NCI-H2227 treated with DMSO at 0.1 percent for 48 hours (cell line): ENCODE results near the gene SPIRE2.
"Not testable (repeated sequence)": the region's sequence is repeated elsewhere in the genome, so short reads cannot be mapped to it uniquely, and the experiment has no call there.

ENCODE experiments used
- DNase-seq: peaks from one replicate; lab custom pipeline; 2025; lab: John Stamatoyannopoulos, UW

SPIRE2 gene

DNA sequence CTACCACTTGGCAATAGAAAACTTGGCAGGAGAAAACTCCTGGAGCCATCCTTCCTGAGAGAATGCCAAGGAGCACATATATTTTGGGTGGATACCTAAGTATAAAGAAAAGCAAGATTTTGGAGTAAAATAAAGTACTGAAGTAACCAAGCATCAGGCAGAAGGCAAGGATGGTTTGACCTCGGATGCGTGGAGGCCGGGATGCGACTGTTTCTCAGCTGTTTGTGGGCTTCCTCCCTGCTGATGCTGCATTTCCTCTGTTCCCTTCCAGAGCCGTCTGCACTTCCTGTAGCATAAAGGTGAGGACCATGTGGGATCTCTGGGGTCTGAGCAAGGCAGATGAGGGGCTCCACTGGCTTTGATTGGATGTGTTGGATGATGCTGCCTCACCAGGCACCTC is 39.6 kb downstream of the SPIRE2 start:
- DNase-seq, result no peak

DNA sequence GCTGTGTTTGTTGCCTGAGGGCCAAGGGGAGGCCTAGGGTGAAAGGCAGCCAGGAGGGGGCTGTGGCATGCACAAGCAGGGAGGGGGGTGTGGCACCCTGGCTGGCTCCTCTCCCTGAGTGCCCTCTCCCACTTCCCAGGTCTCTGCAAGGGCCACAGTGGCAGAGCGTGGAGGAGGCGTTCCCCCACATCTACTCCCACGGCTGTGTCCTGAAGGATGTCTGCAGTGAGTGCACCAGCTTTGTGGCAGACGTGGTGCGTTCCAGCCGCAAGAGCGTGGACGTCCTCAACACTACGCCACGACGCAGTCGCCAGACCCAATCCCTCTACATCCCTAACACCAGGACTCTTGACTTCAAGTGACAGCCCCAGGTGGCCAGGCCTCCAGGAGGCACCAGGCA is 41.6 kb downstream of the SPIRE2 start:
- DNase-seq, result no peak

DNA sequence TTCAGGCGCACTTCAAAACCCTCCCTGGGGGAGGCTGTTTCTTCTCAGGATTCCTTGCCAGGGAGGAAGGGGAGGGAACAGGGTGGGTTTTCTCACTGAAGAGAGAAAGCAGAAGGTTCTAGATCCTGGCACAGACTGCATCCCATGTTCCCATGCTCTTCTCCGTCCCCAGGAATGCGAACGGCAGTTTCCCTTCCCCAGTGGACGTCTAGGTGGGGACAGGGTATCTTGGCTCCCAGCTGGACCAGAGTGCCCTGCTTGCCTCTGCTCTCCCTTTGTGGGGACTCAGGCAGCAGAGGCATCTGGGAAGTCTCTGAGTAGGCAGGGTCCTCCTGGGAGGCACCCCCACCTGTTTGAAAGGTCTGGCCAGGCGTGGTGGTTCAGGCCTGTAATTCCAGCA is 42.2 kb downstream of the SPIRE2 start:
- no peak for DNase-seq

DNA sequence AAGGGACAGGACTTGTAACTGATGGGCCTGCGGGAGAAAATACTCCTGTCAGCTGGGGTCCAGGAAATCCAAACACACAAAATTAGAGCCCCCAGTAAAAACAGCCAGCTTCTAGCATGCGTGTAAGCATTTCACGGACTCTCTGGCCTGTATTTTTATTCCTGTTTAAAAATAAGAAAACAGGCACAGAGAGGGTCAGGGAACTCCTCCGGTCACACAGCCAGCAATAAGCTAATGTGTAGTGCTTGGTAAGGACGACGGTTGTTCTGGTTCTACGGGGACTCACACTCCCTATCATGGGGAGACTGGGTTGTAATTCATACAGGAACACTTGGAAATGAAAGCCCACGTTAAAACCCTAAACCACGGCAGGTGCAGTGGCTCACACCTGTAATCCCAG is 43.6 kb downstream of the SPIRE2 start:
- DNase-seq, result no peak

DNA sequence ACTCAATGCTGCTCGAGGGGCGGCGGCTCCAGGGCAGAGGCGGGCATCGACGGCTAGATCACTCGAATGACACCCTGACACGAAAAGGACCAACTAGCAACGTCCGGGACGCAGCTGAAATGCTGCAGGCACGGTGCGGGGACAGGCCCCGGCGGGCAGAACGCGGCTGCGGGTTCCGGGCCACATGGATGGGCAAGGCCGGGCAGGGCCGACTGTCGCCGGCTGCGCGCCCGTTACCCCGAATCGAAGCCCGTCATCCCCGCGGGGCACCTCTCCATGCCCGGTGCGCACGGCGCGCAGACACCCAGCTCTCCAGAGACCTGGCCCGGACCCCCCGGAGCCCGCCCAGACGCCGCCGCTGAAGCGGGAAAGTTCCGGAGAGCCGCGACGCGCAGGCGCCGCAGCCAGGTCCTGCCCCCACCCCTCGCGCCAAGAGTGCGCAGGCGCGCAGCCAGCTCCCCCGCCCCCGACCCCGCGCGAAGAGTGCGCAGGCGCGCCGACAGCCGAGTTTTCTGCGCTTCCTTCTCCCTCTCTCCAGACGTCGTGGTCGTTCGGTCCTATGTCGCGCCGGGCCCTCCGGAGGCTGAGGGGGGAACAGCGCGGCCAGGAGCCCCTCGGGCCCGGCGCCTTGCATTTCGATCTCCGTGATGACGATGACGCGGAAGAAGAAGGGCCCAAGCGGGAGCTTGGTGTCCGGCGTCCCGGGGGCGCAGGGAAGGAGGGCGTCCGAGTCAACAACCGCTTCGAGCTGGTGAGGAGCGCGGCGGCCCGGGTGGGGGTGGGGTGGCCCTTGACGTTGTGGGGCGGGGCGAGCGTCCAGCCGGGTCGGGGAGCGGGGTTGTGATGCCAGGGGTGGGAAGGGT is 45.1 kb downstream of the SPIRE2 start, which contains the start of gene TCF25:
TCF25 (plus strand) TSS at position 484 of the 863 bp plus-strand sequence; CDS start at position 560, 76 bp downstream.
- DNase-seq, result peak; percentile 80

DNA sequence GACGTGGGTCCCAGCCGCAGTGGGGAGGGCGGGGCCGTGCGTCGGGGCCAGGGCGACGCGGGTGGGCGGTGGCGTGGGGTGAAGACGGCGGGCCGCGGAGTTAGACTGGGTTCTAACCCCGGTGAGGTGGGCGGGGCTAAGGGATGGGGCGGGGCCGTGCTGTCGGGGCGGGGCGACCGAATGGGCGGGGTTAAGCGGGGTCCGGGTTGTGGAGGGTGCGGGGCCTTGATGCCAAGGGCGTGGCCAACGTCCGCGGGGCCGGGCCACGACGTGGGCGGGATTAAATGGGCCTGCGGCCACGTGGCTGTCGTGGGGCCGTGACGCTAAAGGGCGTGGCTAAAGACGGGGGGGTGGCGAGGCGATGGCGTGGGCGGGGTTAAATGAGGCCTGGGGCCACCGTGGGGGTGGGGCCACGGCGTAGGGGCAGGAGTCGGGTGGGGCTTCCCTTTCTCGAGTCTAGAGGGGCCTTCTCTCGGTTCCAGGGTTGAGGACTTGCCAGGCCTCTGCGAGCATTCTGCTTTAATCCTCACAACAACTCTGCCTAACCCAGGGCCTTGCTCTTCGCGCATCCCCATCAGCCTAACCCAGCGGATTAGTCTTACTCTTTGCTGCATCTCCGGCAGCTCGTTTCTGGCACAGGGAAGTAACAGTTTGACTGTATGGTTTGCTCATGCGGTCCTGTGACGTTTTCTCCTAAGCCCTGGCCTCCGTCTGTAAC is 45.9 kb downstream of the SPIRE2 start:
- peak; percentile 82 for DNase-seq

DNA sequence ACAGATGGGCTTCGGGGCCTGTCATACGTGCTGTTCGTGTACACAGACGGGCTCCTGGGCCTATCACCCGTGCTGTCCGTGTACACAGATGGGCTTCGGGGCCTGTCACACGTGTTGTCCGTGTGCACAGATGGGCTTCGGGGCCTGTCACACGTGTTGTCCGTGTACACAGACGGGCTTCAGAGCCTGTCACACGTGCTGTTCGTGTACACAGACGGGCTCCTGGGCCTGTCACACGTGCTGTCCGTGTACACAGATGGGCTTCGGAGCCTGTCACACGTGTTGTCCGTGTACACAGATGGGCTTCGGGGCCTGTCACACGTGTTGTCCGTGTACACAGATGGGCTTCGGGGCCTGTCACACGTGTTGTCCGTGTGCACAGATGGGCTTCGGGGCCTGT is 50.8 kb downstream of the SPIRE2 start:
- DNase-seq, result not testable (repeated sequence)

DNA sequence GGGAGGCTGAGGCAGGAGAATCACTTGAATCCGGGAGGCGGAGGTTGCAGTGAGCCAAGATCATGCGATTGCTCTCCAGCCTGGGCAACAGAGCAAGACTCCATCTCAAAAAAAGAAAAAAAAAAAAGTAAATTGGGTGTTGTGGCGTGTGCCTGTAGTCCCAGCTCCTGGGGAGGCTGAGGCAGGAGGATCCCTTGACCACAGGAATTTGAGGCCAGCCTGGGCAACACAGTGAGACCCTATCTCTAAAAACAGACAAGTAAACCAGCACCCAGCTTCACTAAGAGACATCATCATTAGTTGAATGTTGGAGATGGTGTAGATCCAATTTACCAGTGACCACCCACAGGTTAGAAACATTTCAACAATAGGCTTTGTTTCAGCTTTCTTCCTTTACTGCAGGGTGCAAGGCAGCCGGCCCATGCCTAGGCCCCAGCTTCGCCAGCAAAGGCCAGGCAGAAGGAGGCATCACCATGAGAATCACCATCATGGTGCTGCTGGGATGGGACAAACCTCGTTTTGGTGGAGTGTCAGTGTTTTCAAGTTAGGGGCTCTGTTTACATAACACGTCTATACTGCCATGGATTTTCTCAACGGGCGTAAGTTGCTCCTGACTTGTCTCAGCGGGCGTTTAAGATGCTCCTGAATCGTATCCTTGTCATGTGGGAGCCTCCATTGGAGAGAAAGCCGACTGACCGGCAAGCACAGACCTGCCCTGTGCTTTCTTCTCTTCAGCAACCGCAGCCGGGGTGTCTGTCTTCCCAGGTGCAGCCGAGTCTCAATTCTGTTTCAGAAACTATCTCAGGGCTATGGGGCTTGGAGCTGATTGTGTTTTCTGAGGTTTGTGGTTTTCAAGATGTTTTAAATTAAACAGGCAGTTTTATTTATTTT is 52.4 kb downstream of the SPIRE2 start:
- DNase-seq, result no peak

DNA sequence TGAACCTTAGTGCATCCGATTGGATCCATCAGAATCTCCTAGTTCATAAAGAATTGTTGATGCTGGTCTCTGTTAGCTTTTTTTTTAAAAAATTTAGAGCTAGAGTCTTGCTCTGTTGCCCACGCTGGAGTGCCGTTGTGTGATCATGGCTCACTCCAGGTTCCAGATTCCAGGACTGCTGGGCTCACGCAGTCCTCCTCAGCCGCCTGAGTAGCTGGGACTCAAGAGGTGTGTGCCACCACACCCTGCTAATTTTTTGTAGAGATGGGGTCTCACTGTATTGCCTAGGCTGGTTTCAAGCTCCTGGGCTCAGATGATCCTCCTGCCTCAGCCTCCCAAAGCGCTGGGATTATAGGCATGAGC is 53.1 kb downstream of the SPIRE2 start:
- DNase-seq, result no peak

DNA sequence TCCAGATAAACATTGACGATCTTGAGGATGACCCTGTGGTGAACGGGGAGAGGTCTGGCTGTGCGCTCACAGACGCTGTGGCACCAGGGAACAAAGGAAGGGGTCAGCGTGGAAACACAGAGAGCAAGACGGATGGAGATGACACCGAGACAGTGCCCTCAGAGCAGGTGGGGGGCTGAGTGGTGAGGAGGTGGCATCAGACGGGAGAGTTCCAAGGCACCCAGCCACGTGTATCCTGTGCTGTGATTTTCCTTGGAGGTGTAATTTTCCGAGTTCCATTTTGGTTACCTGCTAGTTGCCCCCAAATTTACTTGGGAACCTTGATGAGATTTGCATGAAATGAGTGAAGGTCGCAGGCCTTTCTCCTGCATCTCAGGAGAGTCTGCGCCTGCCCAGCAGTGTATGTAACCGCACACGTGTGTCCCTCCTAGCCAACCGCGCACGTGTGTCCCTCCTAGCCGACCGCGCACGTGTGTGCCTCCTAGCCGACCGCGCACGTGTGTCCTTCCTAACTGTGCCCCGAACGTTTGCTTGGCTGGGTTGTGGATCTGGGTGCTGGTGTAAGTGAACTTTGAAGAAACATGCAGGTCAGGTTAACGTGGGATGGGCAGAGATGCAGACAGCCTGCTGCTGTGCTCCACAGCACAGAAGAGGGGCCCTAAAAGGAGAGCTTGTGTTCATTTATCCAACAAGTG is 55.2 kb downstream of the SPIRE2 start:
- DNase-seq, result peak; percentile 37

DNA sequence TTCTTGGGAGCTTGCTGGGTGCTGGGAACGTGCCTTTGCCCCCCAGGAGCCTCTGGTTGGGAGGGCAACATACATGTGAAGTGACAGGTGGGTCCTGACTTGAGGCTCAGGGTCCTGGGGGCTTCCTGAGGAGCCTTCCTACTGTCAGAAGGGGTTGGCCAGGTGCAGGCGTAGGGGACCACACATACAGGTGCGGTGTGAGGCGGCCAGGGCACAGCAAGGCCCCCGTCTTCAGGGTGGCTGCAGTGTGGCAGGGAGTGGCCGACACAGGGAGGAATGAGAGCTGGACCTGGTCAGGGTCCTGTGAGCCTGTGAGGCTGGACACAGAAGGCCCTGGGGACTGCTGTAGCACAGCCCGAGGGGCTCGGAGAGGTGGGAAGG is 55.8 kb downstream of the SPIRE2 start:
- no peak for DNase-seq

DNA sequence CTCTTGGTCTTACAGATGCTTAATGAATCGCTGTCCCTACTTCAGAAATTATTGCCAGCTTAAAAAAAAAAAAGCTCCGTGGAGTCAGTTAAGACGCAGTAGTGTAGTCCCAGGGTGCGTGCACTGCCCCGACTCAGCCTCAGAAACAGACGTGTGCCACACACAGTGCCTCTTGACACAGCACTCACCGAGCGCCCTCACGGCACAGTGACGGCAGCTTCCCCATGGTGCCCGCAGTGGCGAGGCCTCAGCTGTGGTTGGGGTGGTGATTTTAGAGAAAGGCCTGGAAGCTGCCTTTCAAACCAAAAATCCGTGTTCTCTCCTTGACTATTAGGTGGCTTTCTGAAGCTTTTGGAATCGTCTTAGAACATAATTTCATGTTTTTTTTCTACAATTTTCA is 59.0 kb downstream of the SPIRE2 start:
- no peak for DNase-seq

DNA sequence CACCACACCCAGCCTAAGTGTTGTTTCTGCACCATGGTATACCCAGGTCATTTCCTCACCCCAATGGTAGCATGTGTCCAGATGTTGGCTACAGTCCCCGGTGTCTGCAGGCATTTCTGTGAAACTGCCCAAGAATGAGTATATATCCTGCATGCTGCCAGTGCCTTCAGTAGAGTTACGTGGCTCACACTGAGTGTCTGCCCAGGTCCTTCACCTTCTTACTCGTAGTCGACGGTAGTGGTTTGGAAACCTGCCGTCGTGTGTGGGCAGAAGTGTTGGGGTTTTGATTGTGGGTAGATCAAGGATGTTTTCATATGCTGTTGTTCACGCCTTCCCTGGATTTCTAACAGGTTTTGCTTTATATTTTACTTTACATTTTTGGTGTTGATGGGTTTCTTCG is 61.9 kb downstream of the SPIRE2 start:
- DNase-seq, result no peak

DNA sequence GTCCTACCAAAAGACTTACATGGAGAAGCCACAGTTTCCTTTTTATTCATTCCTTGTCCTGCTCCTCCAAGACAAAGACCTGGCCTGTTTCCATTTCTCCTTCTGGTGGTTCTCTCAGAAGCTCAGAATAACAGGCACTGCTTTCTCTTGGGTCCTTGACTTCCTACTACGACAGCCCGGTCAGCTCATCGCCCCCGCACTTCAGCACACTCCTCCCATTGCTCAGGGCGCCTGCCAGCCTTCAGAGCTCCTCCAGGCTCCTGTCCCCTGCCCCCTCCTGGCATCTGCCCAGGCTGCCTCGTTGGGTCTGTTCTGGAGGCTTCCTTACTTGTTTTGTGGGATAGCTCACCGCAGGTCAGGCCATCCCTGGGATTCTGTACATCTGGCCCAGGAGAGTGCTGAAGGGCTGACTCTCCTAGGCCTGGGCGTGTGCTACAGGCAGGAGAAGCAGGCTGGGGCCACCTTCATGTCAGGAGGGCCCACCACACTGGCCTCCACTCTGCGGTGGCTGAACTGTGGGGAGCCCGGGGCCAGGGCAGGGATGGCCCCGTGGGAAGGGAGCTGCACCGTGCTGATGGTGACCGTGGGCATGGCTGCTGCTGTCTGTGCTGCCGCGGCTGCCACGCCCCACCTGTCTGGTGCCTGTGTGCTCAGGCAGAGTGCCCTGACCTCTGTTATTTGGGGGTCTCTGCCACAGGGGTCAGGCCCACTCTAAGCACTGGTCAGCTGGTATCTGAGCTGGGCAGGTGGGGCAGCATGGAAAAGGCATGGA is 62.8 kb downstream of the SPIRE2 start:
- DNase-seq, result no peak

DNA sequence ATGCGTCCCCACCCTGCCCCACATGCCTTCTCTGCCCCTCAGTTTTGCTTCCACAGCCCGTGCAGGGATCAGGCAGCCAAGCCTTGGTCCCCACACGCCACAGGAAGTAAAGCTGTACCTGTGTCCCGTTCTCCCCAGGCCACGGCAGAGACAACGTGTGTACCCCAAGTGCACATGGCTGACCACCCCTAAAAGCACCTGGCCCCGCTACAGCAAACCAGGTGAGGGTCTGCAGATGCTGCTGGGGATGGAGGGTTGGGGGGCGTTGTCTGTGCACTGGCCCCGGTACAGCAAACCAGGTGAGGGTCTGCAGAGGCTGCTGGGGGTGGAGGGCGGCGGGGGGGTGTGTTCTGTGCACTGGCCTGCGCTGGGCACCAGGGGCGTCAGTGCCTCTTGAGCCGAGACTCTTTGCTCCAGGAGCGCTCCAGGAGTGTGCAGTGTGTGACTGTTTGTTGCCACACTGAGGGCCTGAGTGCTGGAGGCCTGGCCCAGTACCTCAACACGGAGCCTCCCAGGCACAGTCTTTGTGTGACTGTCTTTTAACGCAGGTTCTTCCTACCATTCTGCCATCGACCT is 63.9 kb downstream of the SPIRE2 start:
- no peak for DNase-seq

DNA sequence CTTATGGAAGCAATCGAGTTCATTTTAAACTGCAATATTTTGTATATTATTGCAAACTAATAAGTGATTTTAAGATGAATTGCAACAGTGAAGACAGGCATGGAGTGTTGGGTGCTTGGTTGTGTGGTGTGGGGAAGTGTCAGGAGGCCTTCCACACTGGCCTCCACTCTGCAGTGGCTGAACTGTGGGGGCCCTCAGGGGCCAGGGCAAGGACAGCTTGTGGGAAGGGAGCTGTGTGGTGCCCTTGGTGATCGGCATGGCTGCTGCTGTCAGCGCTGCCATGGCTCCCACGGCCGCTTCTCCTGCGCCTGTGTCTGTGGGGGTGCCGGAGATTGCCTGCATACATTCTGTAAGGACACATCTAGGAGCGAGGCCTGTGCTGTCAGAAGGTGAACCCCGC is 64.4 kb downstream of the SPIRE2 start:
- no peak for DNase-seq

DNA sequence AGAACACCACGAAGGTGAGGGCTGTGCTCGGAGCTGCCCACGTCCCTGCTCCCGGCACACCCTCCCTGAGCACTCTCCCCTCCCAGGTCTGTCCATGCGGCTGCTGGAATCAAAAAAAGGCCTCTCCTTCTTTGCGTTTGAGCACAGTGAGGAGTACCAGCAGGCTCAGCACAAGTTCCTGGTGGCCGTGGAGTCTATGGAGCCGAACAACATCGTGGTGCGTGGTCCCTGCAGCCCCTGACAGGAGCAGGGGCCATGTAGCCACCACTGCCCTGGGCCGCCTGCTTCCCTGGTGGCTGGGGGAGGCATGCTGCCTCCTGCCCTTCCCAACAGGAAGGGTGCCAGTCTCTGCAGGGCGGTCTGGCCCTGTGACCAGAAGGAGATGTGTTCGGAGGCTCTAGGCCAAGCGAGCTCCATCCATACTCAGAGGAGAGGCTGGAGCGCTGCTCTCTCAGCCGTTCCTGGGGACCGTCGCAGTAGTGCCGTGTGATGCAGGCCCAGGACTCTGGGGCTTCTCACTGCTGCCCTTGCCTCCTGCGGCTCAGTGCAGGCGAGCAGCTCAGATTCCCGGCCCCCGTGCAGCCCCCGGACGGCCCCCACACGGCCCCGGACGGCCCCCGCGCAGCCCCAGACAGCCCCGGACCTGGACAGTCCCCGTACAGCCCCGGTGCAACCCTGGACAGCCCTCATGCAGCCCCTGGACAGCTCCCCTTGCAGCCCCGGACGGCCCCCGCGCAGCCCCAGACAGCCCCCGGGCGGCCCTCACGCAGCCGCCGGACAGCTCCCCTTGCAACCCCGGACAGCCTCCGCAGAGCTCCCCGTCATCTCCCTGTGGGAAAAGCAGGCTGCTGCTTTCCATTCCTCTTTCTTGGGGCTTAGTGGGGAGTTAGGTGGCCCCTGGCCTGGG is 65.6 kb downstream of the SPIRE2 start:
- no peak for DNase-seq

DNA sequence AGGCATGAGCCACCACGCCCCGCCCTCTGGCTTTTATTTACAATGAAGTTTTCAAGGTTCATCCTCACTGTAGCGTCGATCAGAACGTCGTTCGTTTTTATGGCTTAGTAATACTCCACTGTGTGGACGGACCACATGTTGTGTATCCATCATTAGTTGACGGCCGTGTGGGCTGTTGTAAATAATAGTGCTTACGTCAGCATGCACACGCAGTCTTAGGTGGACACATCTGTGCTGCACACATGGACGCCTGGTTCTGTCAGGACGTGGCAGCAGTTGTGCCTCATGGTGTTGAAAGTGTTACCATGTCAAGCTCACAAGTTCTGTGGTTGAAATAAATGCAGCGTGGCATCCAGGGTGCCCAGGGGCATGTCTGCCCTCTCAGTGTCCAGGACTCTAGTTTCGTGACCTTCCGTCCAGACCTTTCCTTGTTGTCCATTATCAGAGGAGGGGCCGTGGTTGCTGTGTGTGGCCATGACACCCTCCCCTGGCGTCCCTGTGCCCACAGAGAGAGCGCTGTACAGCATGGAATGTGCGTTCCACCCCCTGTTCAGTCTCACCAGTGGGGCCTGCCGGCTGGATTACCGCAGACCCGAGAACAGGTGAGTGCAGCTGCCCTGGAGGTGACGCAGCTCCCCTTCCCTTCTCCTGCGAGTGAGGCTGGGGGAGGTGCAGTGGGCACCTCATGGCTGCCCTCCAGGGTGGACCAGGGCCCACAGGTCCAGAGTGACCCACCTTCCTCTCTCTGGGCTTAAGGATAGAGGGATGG is 67.4 kb downstream of the SPIRE2 start:
- DNase-seq, result no peak

DNA sequence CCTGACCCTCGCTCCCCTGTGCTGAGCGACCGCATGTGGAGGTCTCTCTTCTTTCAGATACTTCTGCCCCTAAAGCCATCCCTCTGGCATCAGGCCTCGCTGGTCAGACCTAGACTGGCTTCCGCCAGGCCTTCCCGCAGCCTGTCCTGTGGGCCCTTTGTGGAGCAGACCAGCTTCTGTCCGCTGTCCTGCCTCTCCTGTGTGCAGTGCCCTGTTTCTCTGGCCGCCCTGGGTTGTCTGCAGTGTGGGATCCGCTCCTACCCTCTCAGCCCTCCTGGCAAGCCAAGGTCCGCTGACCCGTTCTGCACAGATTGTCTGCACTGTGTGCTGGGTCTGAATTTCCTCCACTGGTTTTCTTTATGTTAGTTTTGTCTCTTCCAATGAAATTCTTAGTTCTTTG is 68.9 kb downstream of the SPIRE2 start:
- DNase-seq, result no peak
